GM12878 (cell line): ENCODE measurements around the gene CCR5AS.

ENCODE experiments used
- ATAC-seq: fragments of 200-7000 bp; cut with Tn5 transposase; 3 replicates; pipeline ENCODE4 v1.9.1; 2020; ENCODE audit warnings: mild to moderate bottlenecking, moderate library complexity
- BruUV-seq: library from RNA; stranded (reverse); fragments of 400-500 nt; replicated peaks from 2 replicates; lab custom pipeline; 2021; lab: Mats Ljungman, UMichigan
- CTCF ChIA-PET: fragments of 300-600 bp; sonication (Branson Sonifier 250); formaldehyde crosslinking; extraction: SDS; loops from one replicate; lab custom pipeline; 2021; ENCODE audit warnings: inconsistent platforms; lab: Yijun Ruan, JAX
- POLR2A ChIA-PET: fragments of 350-600 bp; formaldehyde crosslinking; extraction: SDS; loops from one replicate; lab custom pipeline; 2021; ENCODE audit warnings: inconsistent platforms; lab: Charles Lee
- RAD21 ChIA-PET: fragments of 300-600 bp; sonication (Branson Sonifier 250); formaldehyde crosslinking; loops from one replicate; lab custom pipeline; 2023; ENCODE audit warnings: antibody characterized with exemption; ENCODE audit not compliant: unreplicated experiment; lab: Charles Lee
- SMC1A ChIA-PET: fragments of 300-600 bp; sonication (Branson Sonifier 250); formaldehyde crosslinking; loops from one replicate; lab custom pipeline; 2023; ENCODE audit not compliant: unreplicated experiment, uncharacterized antibody; lab: Charles Lee
- DNase-seq: peaks from one replicate; pipeline ENCODE4 v3.0.0-alpha.2; 2011; ENCODE audit warnings: low read depth, low spot score
- FAIRE-seq: peaks from 3 replicates; lab custom pipeline; 2011; peaks lifted over from hg19 to GRCh38; lab: Jason Lieb, UNC
- H2AFZ ChIP-seq: 2 replicates; pipeline ENCODE4 v1.6.0; 2011; ENCODE audit warnings: low read depth, low read length, control low read depth; ENCODE audit not compliant: control insufficient read depth
- H3K27ac ChIP-seq: 2 replicates; pipeline ENCODE4 v1.5.1; 2011; ENCODE audit warnings: control low read depth; ENCODE audit not compliant: control insufficient read depth, insufficient read depth
- H3K27me3 ChIP-seq, 2 experiments: replicated peaks in 1 of 2; 2 replicates each; pipeline versions ENCODE4 v1.6.0 to v1.6.1; 2011; ENCODE audit warnings: low read length in 1 of 2; ENCODE audit not compliant: control insufficient read depth in 2 of 2, insufficient read depth in 2 of 2
- H3K36me3 ChIP-seq, 2 experiments: 2 replicates each; pipeline ENCODE4 v1.5.1; 2011; ENCODE audit warnings: low read length in 1 of 2; ENCODE audit not compliant: control insufficient read depth in 2 of 2, insufficient read depth in 2 of 2
- H3K4me1 ChIP-seq: 2 replicates; pipeline ENCODE4 v1.6.1; 2011; ENCODE audit warnings: mild to moderate bottlenecking, low read length, moderate library complexity, mixed read lengths; ENCODE audit not compliant: control insufficient read depth, insufficient read depth
- H3K4me2 ChIP-seq: 2 replicates; pipeline ENCODE4 v1.6.0; 2011; ENCODE audit warnings: control low read depth; ENCODE audit not compliant: control insufficient read depth, insufficient read depth
- H3K4me3 ChIP-seq: fragments of 200-600 bp; sonication (generic); 2 replicates; pipeline ENCODE4 v1.5.1; 2016
- H3K79me2 ChIP-seq: 2 replicates; pipeline ENCODE4 v1.6.0; 2011; ENCODE audit warnings: low read length; ENCODE audit not compliant: control insufficient read depth, insufficient read depth
- H3K9ac ChIP-seq: 2 replicates; pipeline ENCODE4 v1.8.0; 2011; ENCODE audit warnings: low read length, control low read depth, mixed read lengths; ENCODE audit not compliant: control insufficient read depth, insufficient read depth
- H3K9me3 ChIP-seq: replicated peaks from 3 replicates; pipeline ENCODE4 v1.5.1; 2011; ENCODE audit warnings: mild to moderate bottlenecking, low read length; ENCODE audit not compliant: control insufficient read depth, insufficient read depth
- H4K20me1 ChIP-seq: 2 replicates; pipeline ENCODE4 v1.6.0; 2011; ENCODE audit not compliant: control insufficient read depth, insufficient read depth
- CEBPB ChIP-seq, 2 experiments: fragments of 150-350 bp in 1 of 2; IDR thresholded peaks; 2 replicates each; pipeline ENCODE4 v1.6.1; 2012 to 2014; ENCODE audit warnings: low read depth in 2 of 2, low read length in 2 of 2, borderline replicate concordance in 1 of 2, inconsistent platforms in 1 of 2
- EED ChIP-seq: sonication (generic); IDR thresholded peaks from 2 replicates; pipeline ENCODE4 v1.6.1; 2016; ENCODE audit warnings: antibody characterized with exemption, low read depth
- FOXK2 ChIP-seq: fragments of 450-650 bp; IDR thresholded peaks from 2 replicates; pipeline ENCODE4 v1.6.1; 2017; ENCODE audit warnings: mild to moderate bottlenecking, moderate library complexity
- IKZF2 ChIP-seq, 2 experiments: fragments of 450-650 bp; IDR thresholded peaks; 2 replicates each; pipeline ENCODE4 v1.6.1; 2017; ENCODE audit warnings: mild to moderate bottlenecking in 2 of 2, moderate library complexity in 2 of 2
- JUND ChIP-seq: IDR thresholded peaks from 2 replicates; pipeline ENCODE4 v1.6.1; 2012; ENCODE audit warnings: low read depth, mild to moderate bottlenecking, low read length, improper control_type of control experiment, moderate library complexity
- NBN ChIP-seq: fragments of 450-650 bp; IDR thresholded peaks from 2 replicates; pipeline ENCODE4 v1.6.1; 2016
- NFYA ChIP-seq: IDR thresholded peaks from 2 replicates; pipeline ENCODE4 v1.6.1; 2011; ENCODE audit warnings: low read depth, mild to moderate bottlenecking, low read length, improper control_type of control experiment, borderline replicate concordance
- NR2C1 ChIP-seq: fragments of 450-650 bp; IDR thresholded peaks from 2 replicates; pipeline ENCODE4 v1.6.1; 2017; ENCODE audit warnings: antibody characterized with exemption, mild to moderate bottlenecking, moderate library complexity
- PAX5 ChIP-seq: IDR thresholded peaks from 2 replicates; pipeline ENCODE4 v1.6.1; 2011; ENCODE audit warnings: low read depth, low read length, borderline replicate concordance
- RFX5 ChIP-seq: IDR thresholded peaks from 2 replicates; pipeline ENCODE4 v1.6.1; 2011; ENCODE audit warnings: low read depth, low read length, improper control_type of control experiment
- SMARCA5 ChIP-seq: fragments of 450-650 bp; IDR thresholded peaks from 2 replicates; pipeline ENCODE4 v1.6.1; 2017; ENCODE audit warnings: mild to moderate bottlenecking
- SMC3 ChIP-seq: IDR thresholded peaks from 2 replicates; pipeline ENCODE4 v1.6.1; 2011; ENCODE audit warnings: low read length, improper control_type of control experiment, borderline replicate concordance
- WGBS: methylation state at CpG from one replicate; pipeline ENCODE4 v1.1.6; 2016; ENCODE audit warnings: low lambda C conversion rate; ENCODE audit not compliant: insufficient replicate concordance, insufficient coverage; ENCODE audit errors: missing lambda C conversion rate; 5-methylcytosine and 5-hydroxymethylcytosine counted together
- in situ Hi-C: fragments of 300-500 bp; cut with MboI; formaldehyde crosslinking; loops from 9 replicates; pipeline ENCODE4 v1.14.3; 2018; ENCODE audit warnings: mixed read lengths
- intact Hi-C: fragments of 100-400 bp; cut with micrococcal nuclease; formaldehyde crosslinking; loops from one replicate; pipeline ENCODE4 v1.14.2; 2022; ENCODE audit not compliant: unreplicated experiment
- TF ChIP-seq, protein P1 (sequence below): fragments of 150-350 bp; IDR thresholded peaks from 2 replicates; pipeline ENCODE4 v1.6.1; 2014; ENCODE audit warnings: mild to moderate bottlenecking, low read depth, low read length
- TF ChIP-seq, protein P2 (sequence below): fragments of 450-650 bp; IDR thresholded peaks from 2 replicates; pipeline ENCODE4 v1.6.1; 2018; ENCODE audit warnings: mild to moderate bottlenecking, low read depth, moderate library complexity; ENCODE audit not compliant: partially characterized antibody

CCR5AS gene

DNA sequence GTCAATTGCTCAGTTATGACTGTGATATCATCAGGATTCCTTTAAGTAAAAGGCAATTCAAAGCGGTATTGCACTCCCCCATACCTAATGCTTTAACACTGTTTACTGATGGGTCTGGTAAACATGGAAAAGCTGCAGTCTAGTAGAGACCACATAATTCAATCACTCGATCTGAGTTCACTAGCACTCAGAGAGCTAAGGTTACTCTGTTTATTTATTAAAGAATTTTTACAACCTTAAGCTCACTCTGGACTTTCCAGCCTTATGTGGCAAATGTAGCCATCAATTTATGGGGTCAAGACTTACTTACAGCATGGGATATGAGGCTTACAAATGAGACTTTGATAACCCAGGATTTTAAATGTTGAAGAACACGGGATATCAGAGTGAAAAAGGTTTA, 71.3 kb downstream of the CCR5AS start:
- DNase-seq (no peak), FAIRE-seq (no peak), ATAC-seq (no peak)
- H4K20me1 ChIP-seq: no peaks in the 10 kb centered on the region
- H3K4me3 ChIP-seq: no peak overlapping the region
- CTCF ChIA-PET: interaction anchor here (1.0 to 4.3 kb wide), 3 partner anchors 12 to 49 kb away, joined by 3 to 11 read pairs (median 4); no protein-coding TSS in a partner anchor
- POLR2A ChIA-PET: interaction anchor here (0.6 to 1.0 kb wide), 2 partner anchors 14 to 472 kb away, joined by 4 read pairs; no protein-coding TSS in a partner anchor
- TF ChIP-seq, protein P1, sequence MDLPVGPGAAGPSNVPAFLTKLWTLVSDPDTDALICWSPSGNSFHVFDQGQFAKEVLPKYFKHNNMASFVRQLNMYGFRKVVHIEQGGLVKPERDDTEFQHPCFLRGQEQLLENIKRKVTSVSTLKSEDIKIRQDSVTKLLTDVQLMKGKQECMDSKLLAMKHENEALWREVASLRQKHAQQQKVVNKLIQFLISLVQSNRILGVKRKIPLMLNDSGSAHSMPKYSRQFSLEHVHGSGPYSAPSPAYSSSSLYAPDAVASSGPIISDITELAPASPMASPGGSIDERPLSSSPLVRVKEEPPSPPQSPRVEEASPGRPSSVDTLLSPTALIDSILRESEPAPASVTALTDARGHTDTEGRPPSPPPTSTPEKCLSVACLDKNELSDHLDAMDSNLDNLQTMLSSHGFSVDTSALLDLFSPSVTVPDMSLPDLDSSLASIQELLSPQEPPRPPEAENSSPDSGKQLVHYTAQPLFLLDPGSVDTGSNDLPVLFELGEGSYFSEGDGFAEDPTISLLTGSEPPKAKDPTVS: no peak
- no peak for TF ChIP-seq RFX5
- no peak for TF ChIP-seq NBN
- TF ChIP-seq SMARCA5: no peak
- TF ChIP-seq FOXK2: no peak
- TF ChIP-seq SMC3: no peak
- TF ChIP-seq EED: no peak
- no peak for TF ChIP-seq PAX5
- no peak for TF ChIP-seq CEBPB (IDR thresholded peaks at IDR 0.05; ENCODE audit: borderline replicate concordance in 1 of 2, low read depth in 2 of 2, low read length in 2 of 2)
- no peak for TF ChIP-seq JUND
- TF ChIP-seq, protein P2, sequence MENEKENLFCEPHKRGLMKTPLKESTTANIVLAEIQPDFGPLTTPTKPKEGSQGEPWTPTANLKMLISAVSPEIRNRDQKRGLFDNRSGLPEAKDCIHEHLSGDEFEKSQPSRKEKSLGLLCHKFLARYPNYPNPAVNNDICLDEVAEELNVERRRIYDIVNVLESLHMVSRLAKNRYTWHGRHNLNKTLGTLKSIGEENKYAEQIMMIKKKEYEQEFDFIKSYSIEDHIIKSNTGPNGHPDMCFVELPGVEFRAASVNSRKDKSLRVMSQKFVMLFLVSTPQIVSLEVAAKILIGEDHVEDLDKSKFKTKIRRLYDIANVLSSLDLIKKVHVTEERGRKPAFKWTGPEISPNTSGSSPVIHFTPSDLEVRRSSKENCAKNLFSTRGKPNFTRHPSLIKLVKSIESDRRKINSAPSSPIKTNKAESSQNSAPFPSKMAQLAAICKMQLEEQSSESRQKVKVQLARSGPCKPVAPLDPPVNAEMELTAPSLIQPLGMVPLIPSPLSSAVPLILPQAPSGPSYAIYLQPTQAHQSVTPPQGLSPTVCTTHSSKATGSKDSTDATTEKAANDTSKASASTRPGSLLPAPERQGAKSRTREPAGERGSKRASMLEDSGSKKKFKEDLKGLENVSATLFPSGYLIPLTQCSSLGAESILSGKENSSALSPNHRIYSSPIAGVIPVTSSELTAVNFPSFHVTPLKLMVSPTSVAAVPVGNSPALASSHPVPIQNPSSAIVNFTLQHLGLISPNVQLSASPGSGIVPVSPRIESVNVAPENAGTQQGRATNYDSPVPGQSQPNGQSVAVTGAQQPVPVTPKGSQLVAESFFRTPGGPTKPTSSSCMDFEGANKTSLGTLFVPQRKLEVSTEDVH: no peak
- TF ChIP-seq NR2C1: no peak
- TF ChIP-seq IKZF2 (IDR thresholded peaks at IDR 0.05): no peak
- TF ChIP-seq NFYA: no peak
- no peak overlapping the region for H3K4me2 ChIP-seq
- BruUV-seq: no TSS peak
- WGBS: 29% methylated on average over 3 of the region's 3 CpGs
- no peak overlapping the region for H3K27ac ChIP-seq
- H2AFZ ChIP-seq: no peak overlapping the region
- peaks cover 17% of the 10 kb centered on the region for H3K9me3 ChIP-seq
- H3K79me2 ChIP-seq: no peaks in the 10 kb centered on the region
- RAD21 ChIA-PET: no interaction called here
- intact Hi-C loops (no loop called here), in situ Hi-C loops (no loop called here)
- H3K27me3 ChIP-seq: no peaks in the 10 kb centered on the region
- H3K4me1 ChIP-seq: no peaks in the 10 kb centered on the region
- SMC1A ChIA-PET: interaction anchor here (0.8 to 1.0 kb wide), 2 partner anchors 13 to 14 kb away, joined by 3 read pairs; no protein-coding TSS in a partner anchor
- H3K36me3 ChIP-seq: no peaks in the 10 kb centered on the region
- H3K9ac ChIP-seq: no peak overlapping the region
